ENCODE results near the gene HYCC1. TPM values are rescaled to one million over a fixed set of nuclear protein-coding genes. Genes with fewer than 3 reads are reported as not detected.

The HYCC1 gene
- total RNA-seq, 1 experiment from 2014 or later: 52.3 TPM

DNA sequence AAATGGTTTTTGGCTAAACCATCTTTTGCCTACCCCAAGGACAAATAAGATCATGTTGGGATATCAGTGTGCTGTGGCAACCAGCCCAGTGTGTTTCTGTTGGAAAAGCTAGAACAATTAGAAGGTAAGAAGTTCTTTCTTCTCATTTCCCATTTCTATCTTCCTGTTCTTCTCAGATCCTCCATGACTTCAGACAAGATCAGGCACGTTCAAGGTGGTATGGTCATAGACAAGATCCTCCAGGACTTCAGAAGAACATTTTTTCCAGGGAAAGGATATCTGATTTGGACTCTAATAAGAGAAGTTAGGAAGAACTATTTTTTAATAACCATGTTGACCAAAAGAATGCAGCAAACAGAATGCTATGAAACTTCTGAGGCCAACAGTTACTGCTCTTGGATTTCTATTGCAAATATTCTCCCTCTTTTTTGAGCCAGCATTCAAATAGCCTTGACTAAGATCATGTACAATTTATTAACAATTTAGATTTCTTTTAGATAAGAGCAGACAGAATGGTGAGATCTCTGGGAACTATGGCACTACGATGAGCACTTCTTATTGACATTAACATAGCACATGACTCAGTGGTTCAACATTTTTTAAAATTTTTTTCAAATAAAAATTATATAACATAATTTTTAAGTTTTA lies 15.9 kb downstream of the HYCC1 start:
- ChIA-PET CTCF (no interaction called here), POLR2A (no interaction called here)
- intact Hi-C loops (cut with micrococcal nuclease; ENCODE audit: unreplicated experiment) (no loop called here), in situ Hi-C loops (cut with HindIII; ENCODE audit: low pct_unique_long_range_greater_than_20kb, low sequenced_read_pairs) (no loop called here)
- no peaks in the 10 kb centered on the region for H3K4me1 ChIP-seq (ENCODE audit: control insufficient read depth, insufficient read depth, low read length)
- no TSS peak for BruUV-seq (replicated peaks)
- no peak for DNase-seq (ENCODE audit: low read depth, low spot score)
- no peaks in the 10 kb centered on the region for H3K36me3 ChIP-seq (ENCODE audit: control insufficient read depth, insufficient read depth, low read length)
- ATAC-seq: no peak
- H3K9me3 ChIP-seq (ENCODE audit: control insufficient read depth, insufficient read depth, low read depth, low read length): no peaks in the 10 kb centered on the region
- no peak overlapping the region for H3K4me3 ChIP-seq (ENCODE audit: low read depth in 2 of 2, low read length in 2 of 2)
- TF ChIP-seq, protein P1, sequence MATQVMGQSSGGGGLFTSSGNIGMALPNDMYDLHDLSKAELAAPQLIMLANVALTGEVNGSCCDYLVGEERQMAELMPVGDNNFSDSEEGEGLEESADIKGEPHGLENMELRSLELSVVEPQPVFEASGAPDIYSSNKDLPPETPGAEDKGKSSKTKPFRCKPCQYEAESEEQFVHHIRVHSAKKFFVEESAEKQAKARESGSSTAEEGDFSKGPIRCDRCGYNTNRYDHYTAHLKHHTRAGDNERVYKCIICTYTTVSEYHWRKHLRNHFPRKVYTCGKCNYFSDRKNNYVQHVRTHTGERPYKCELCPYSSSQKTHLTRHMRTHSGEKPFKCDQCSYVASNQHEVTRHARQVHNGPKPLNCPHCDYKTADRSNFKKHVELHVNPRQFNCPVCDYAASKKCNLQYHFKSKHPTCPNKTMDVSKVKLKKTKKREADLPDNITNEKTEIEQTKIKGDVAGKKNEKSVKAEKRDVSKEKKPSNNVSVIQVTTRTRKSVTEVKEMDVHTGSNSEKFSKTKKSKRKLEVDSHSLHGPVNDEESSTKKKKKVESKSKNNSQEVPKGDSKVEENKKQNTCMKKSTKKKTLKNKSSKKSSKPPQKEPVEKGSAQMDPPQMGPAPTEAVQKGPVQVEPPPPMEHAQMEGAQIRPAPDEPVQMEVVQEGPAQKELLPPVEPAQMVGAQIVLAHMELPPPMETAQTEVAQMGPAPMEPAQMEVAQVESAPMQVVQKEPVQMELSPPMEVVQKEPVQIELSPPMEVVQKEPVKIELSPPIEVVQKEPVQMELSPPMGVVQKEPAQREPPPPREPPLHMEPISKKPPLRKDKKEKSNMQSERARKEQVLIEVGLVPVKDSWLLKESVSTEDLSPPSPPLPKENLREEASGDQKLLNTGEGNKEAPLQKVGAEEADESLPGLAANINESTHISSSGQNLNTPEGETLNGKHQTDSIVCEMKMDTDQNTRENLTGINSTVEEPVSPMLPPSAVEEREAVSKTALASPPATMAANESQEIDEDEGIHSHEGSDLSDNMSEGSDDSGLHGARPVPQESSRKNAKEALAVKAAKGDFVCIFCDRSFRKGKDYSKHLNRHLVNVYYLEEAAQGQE (IDR thresholded peaks at IDR 0.05; ENCODE audit: insufficient read depth in 1 of 2, low read depth in 2 of 2, low read length in 1 of 2): no peak
- TF ChIP-seq POLR2AphosphoS5 (IDR thresholded peaks at IDR 0.05; ENCODE audit: low read depth, low read length) (no peak), SIN3A (IDR thresholded peaks at IDR 0.05; ENCODE audit: borderline replicate concordance, insufficient read depth, low read depth, low read length) (no peak), TCF7L2 (IDR thresholded peaks at IDR 0.05; ENCODE audit: low read depth, low read length) (no peak)
- TF ChIP-seq, protein P2, sequence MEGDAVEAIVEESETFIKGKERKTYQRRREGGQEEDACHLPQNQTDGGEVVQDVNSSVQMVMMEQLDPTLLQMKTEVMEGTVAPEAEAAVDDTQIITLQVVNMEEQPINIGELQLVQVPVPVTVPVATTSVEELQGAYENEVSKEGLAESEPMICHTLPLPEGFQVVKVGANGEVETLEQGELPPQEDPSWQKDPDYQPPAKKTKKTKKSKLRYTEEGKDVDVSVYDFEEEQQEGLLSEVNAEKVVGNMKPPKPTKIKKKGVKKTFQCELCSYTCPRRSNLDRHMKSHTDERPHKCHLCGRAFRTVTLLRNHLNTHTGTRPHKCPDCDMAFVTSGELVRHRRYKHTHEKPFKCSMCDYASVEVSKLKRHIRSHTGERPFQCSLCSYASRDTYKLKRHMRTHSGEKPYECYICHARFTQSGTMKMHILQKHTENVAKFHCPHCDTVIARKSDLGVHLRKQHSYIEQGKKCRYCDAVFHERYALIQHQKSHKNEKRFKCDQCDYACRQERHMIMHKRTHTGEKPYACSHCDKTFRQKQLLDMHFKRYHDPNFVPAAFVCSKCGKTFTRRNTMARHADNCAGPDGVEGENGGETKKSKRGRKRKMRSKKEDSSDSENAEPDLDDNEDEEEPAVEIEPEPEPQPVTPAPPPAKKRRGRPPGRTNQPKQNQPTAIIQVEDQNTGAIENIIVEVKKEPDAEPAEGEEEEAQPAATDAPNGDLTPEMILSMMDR (IDR thresholded peaks at IDR 0.05): no peak
- H3K27me3 ChIP-seq (ENCODE audit: control insufficient read depth, insufficient read depth, low read length): no peaks in the 10 kb centered on the region
- H3K27ac ChIP-seq (ENCODE audit: low read length): no peak overlapping the region

DNA sequence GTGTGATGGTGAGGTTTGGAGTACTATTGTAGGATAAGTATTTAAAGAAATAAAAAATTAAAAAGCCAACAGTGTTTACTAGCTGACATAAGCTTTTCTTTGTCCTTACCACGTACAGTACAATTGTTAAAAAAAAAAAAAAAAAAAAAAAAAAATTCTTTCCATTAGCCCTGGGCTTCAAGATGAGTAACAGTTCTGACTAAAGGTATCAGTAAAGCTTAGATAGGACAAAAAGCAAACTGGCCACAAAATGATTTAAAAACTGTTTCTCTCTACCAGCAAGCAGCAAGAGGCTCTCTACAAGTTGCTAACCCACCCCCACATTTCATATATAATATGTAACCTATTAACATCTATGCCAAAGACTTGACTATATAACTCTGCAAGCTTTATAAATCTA lies 17.5 kb downstream of the HYCC1 start:
- H3K9me3 ChIP-seq (ENCODE audit: control insufficient read depth, insufficient read depth, low read depth, low read length): no peaks in the 10 kb centered on the region
- in situ Hi-C loops (cut with HindIII; ENCODE audit: low pct_unique_long_range_greater_than_20kb, low sequenced_read_pairs) (no loop called here), intact Hi-C loops (cut with micrococcal nuclease; ENCODE audit: unreplicated experiment) (no loop called here)
- H3K27ac ChIP-seq (ENCODE audit: low read length): no peak overlapping the region
- H3K4me3 ChIP-seq (ENCODE audit: low read depth in 2 of 2, low read length in 2 of 2): no peak overlapping the region
- H3K36me3 ChIP-seq (ENCODE audit: control insufficient read depth, insufficient read depth, low read length): no peaks in the 10 kb centered on the region
- ChIA-PET CTCF (no interaction called here), POLR2A (no interaction called here)
- ATAC-seq (no peak), DNase-seq (ENCODE audit: low read depth, low spot score) (no peak)
- BruUV-seq (replicated peaks): no TSS peak
- H3K27me3 ChIP-seq (ENCODE audit: control insufficient read depth, insufficient read depth, low read length): no peaks in the 10 kb centered on the region
- H3K4me1 ChIP-seq (ENCODE audit: control insufficient read depth, insufficient read depth, low read length): no peaks in the 10 kb centered on the region
- TF ChIP-seq, protein P2 (IDR thresholded peaks at IDR 0.05): no peak
- TF ChIP-seq POLR2AphosphoS5 (IDR thresholded peaks at IDR 0.05; ENCODE audit: low read depth, low read length) (no peak), SIN3A (IDR thresholded peaks at IDR 0.05; ENCODE audit: borderline replicate concordance, insufficient read depth, low read depth, low read length) (no peak), TCF7L2 (IDR thresholded peaks at IDR 0.05; ENCODE audit: low read depth, low read length) (no peak)
- TF ChIP-seq, protein P1 (IDR thresholded peaks at IDR 0.05; ENCODE audit: insufficient read depth in 1 of 2, low read depth in 2 of 2, low read length in 1 of 2): no peak

All from Panc1 (cell line).